HepG2 (cell line): ENCODE data around the gene MAML1. TPM values are rescaled to one million over a fixed set of nuclear protein-coding genes. Genes with fewer than 3 reads are reported as not detected.

Experiments used
- CBX1 ChIP-seq: IDR thresholded peaks from one replicate; pipeline ENCODE4 v1.6.1; 2016; ENCODE audit warnings: antibody characterized with exemption, low read depth
- CCDC6 ChIP-seq: sonication (generic); formaldehyde crosslinking; IDR thresholded peaks from 2 replicates; pipeline ENCODE4 v1.8.1; 2022; ENCODE audit warnings: mild to moderate bottlenecking, missing genetic modification reagents, moderate library complexity
- CTCF ChIP-seq: sonication (generic); formaldehyde crosslinking; IDR thresholded peaks from 2 replicates; pipeline ENCODE4 v1.5.0; 2020; ENCODE audit warnings: mild to moderate bottlenecking, missing genetic modification reagents, moderate library complexity
- DMTF1 ChIP-seq: sonication (generic); formaldehyde crosslinking; IDR thresholded peaks from 2 replicates; pipeline ENCODE4 v1.4.0; 2020; ENCODE audit warnings: mild to moderate bottlenecking, missing genetic modification reagents
- EED ChIP-seq: sonication (generic); formaldehyde crosslinking; IDR thresholded peaks from 2 replicates; pipeline ENCODE4 v1.5.0; 2020; ENCODE audit warnings: mild to moderate bottlenecking, missing genetic modification reagents
- FIP1L1 ChIP-seq: fragments of 200-400 bp; formaldehyde crosslinking; IDR thresholded peaks from 2 replicates; pipeline ENCODE4 v1.6.1; 2018; ENCODE audit warnings: low read depth, mild to moderate bottlenecking, low read length, moderate library complexity, borderline replicate concordance; ENCODE audit not compliant: insufficient read depth
- HOXA3 ChIP-seq: sonication (generic); formaldehyde crosslinking; IDR thresholded peaks from 2 replicates; pipeline ENCODE4 v1.5.0; 2020; ENCODE audit warnings: missing genetic modification reagents
- NFIC ChIP-seq: IDR thresholded peaks from 2 replicates; pipeline ENCODE4 v1.6.1; 2012; ENCODE audit warnings: mild to moderate bottlenecking, low read length, inconsistent platforms
- PBX2 ChIP-seq: IDR thresholded peaks from 2 replicates; pipeline ENCODE4 v1.6.1; 2016; ENCODE audit warnings: control low read depth
- RERE ChIP-seq: IDR thresholded peaks from 2 replicates; pipeline ENCODE4 v1.6.1; 2016; ENCODE audit warnings: low read depth, missing genetic modification reagents, missing compliant biosample characterization
- SAFB2 ChIP-seq: sonication (generic); formaldehyde crosslinking; IDR thresholded peaks from 2 replicates; pipeline ENCODE4 v1.5.1; 2020; ENCODE audit warnings: missing genetic modification reagents, low read depth, mild to moderate bottlenecking, borderline replicate concordance
- SIN3A ChIP-seq: IDR thresholded peaks from 2 replicates; pipeline ENCODE4 v1.6.1; 2011; ENCODE audit warnings: low read depth, mild to moderate bottlenecking, control low read depth, low read length, borderline replicate concordance
- WIZ ChIP-seq: sonication (generic); formaldehyde crosslinking; IDR thresholded peaks from 2 replicates; pipeline ENCODE4 v1.5.1; 2020; ENCODE audit warnings: mild to moderate bottlenecking, missing genetic modification reagents
- ZFP41 ChIP-seq: sonication (generic); formaldehyde crosslinking; IDR thresholded peaks from 2 replicates; pipeline ENCODE4 v1.4.0; 2020; ENCODE audit warnings: mild to moderate bottlenecking, missing genetic modification reagents, borderline replicate concordance
- ZNF10 ChIP-seq: sonication (generic); formaldehyde crosslinking; IDR thresholded peaks from 2 replicates; pipeline ENCODE4 v1.4.0; 2020; ENCODE audit warnings: mild to moderate bottlenecking, low read depth, missing genetic modification reagents, borderline replicate concordance
- ZNF296 ChIP-seq: sonication (generic); formaldehyde crosslinking; conservative IDR thresholded peaks from 2 replicates; pipeline ENCODE4 v1.5.0; 2020; ENCODE audit warnings: mild to moderate bottlenecking, missing genetic modification reagents
- ZNF713 ChIP-seq: sonication (generic); formaldehyde crosslinking; IDR thresholded peaks from 2 replicates; pipeline ENCODE4 v1.4.0; 2020; ENCODE audit warnings: mild to moderate bottlenecking, missing genetic modification reagents
- ZNF839 ChIP-seq: sonication (generic); formaldehyde crosslinking; IDR thresholded peaks from 2 replicates; pipeline ENCODE4 v1.4.0; 2020; ENCODE audit warnings: missing genetic modification reagents, mild to moderate bottlenecking, borderline replicate concordance
- polyA plus RNA-seq, 8 experiments: library from polyadenylated mRNA; depleted of rRNA in 3 of 8; stranded (reverse) in 7 of 8; unstranded in 1 of 8; fragments of >200 nt; fragmentation: Illumina TruSeq in 4 of 8; extraction: Trizol in 4 of 8; gene quantifications; 2 replicates each; pipeline versions ENCODE4 v1.2.1 to v1.2.3, GENCODE V29; 2011 to 2016; ENCODE audit warnings: low read depth in 4 of 8, missing spikeins in 1 of 8, mixed read lengths in 1 of 8; ENCODE audit not compliant: insufficient read depth in 1 of 8
- total RNA-seq, 5 experiments: library from RNA; depleted of rRNA; stranded (reverse); fragments of >200 nt; fragmentation: Illumina TruSeq; extraction: Trizol; gene quantifications; 2 replicates each; pipeline ENCODE4 v1.2.3, GENCODE V29; 2016; ENCODE audit warnings: low read depth in 1 of 5

Gene MAML1
- total and polyA plus RNA-seq, 2 of the 13 experiments (the other 11 are each of a cell fraction or from before 2014, with no cell fraction given): 10.0 to 10.8 TPM

- TF ChIP-seq ZNF296 (CRISPR knock-in tag) (no peak), ZNF839 (CRISPR knock-in tag) (no peak), FIP1L1 (no peak), HOXA3 (CRISPR knock-in tag) (peak; percentile 78), CTCF (CRISPR knock-in tag) (no peak; the same call in 1 of the 2 replicates), ZFP41 (CRISPR knock-in tag) (no peak), SIN3A (peak; percentile 89; the same call in 1 of the 2 replicates), ZNF10 (CRISPR knock-in tag) (no peak), WIZ (no peak), SAFB2 (CRISPR knock-in tag) (0 out of 2 replicates have a peak, but pooled peaks have one; percentile 35), CBX1 (peak; percentile 82), PBX2 (CRISPR knock-in tag) (no peak), NFIC (no peak), DMTF1 (CRISPR knock-in tag) (no peak), ZNF713 (CRISPR knock-in tag) (0 out of 2 replicates have a peak, but pooled peaks have one; percentile 49), CCDC6 (no peak; the same call in none of the 2 replicates), EED (CRISPR knock-in tag) (no peak), RERE (CRISPR knock-in tag) (no peak)
These were observed 88.1 kb downstream of the MAML1 start, which contains the start of gene SQSTM1 (continued) for GRCh38 chr5:179820483-179821297.
